HG03575 (cell line): Measurements from ENCODE around the gene PIN4.
"Not testable (repeated sequence)": the region's sequence is repeated elsewhere in the genome, so short reads cannot be mapped to it uniquely, and the experiment has no call there.

Experiments used
- ATAC-seq: cut with Tn5 transposase; IDR thresholded peaks from one replicate; pipeline ENCODE4 v1.9.1; 2021; ENCODE audit not compliant: unreplicated experiment, insufficient number of reproducible peaks, low FRiP score; ENCODE audit errors: extremely low read depth

Gene PIN4

GRCh38 chrX:72180539-72180938, 1.0 kb upstream of the PIN4 start:
- ATAC-seq: no peak

GRCh38 chrX:72182924-72183323, 1.4 kb downstream of the PIN4 start:
- no peak for ATAC-seq

GRCh38 chrX:72201836-72202536, 20.4 kb downstream of the PIN4 start:
- no peak for ATAC-seq

GRCh38 chrX:72202792-72203401, 21.3 kb downstream of the PIN4 start:
- ATAC-seq: no peak

- no peak for ATAC-seq
Observed at GRCh38 chrX:72203421-72203820, 21.9 kb downstream of the PIN4 start.

- ATAC-seq: no peak
Observed at GRCh38 chrX:72205706-72206105, 24.1 kb downstream of the PIN4 start.

GRCh38 chrX:72207366-72207765, 25.8 kb downstream of the PIN4 start:
- no peak for ATAC-seq

GRCh38 chrX:72208126-72208800, 26.7 kb downstream of the PIN4 start:
- ATAC-seq: no peak

- no peak for ATAC-seq
Observed at GRCh38 chrX:72216973-72217372, 35.4 kb downstream of the PIN4 start.

- ATAC-seq: not testable (repeated sequence)
Observed at GRCh38 chrX:72220375-72220774, 38.8 kb downstream of the PIN4 start.

- ATAC-seq: no peak
Observed at GRCh38 chrX:72230290-72230689, 48.7 kb downstream of the PIN4 start.

- no peak for ATAC-seq
Observed at GRCh38 chrX:72236841-72237240, 55.3 kb downstream of the PIN4 start.

- no peak for ATAC-seq
Observed at GRCh38 chrX:72238183-72238582, 56.6 kb downstream of the PIN4 start.

GRCh38 chrX:72238721-72239475, 57.3 kb downstream of the PIN4 start, which contains the start of gene ERCC6L:
Gene ERCC6L (minus strand): TSS chrX:72239027. CDS start chrX:72238911, 116 bp downstream.
- ATAC-seq: no peak

- no peak for ATAC-seq
Observed at GRCh38 chrX:72240976-72241375, 59.4 kb downstream of the PIN4 start.

- no peak for ATAC-seq
Observed at GRCh38 chrX:72243472-72243871, 61.9 kb downstream of the PIN4 start.

GRCh38 chrX:72245461-72246089, 64.0 kb downstream of the PIN4 start:
- ATAC-seq: no peak

GRCh38 chrX:72247206-72247942, 65.8 kb downstream of the PIN4 start:
- no peak for ATAC-seq
